ENCODE results near the gene CXCL17.

DNA sequence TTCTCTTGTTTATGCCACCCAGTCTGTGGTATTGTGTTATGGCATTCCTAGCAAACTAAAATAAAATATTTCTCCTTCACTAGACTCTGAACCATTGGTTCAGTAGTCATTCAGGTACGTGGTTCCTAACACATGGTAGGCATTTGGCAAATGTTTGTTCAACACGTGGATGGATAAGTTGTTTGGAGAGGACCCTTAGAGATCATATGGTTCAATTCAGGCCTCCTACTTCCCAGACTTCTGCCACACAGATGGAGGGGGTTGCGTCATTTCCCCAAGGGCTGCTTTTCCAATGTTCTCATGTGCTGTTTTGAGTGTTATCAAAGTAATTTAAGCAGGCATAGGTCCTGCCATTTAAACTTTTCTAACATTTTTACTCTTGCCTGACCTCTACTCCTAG, 6.7 kb downstream of the CXCL17 start:
- TF ChIP-seq, protein P1, sequence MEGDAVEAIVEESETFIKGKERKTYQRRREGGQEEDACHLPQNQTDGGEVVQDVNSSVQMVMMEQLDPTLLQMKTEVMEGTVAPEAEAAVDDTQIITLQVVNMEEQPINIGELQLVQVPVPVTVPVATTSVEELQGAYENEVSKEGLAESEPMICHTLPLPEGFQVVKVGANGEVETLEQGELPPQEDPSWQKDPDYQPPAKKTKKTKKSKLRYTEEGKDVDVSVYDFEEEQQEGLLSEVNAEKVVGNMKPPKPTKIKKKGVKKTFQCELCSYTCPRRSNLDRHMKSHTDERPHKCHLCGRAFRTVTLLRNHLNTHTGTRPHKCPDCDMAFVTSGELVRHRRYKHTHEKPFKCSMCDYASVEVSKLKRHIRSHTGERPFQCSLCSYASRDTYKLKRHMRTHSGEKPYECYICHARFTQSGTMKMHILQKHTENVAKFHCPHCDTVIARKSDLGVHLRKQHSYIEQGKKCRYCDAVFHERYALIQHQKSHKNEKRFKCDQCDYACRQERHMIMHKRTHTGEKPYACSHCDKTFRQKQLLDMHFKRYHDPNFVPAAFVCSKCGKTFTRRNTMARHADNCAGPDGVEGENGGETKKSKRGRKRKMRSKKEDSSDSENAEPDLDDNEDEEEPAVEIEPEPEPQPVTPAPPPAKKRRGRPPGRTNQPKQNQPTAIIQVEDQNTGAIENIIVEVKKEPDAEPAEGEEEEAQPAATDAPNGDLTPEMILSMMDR (IDR thresholded peaks at IDR 0.05 in 2 of 3, conservative IDR thresholded peaks at IDR 0.05 in 1 of 3; ENCODE audit: borderline replicate concordance in 1 of 3, insufficient read depth in 1 of 3, low read depth in 2 of 3, low read length in 2 of 3): no peak
- TF ChIP-seq, protein P2, sequence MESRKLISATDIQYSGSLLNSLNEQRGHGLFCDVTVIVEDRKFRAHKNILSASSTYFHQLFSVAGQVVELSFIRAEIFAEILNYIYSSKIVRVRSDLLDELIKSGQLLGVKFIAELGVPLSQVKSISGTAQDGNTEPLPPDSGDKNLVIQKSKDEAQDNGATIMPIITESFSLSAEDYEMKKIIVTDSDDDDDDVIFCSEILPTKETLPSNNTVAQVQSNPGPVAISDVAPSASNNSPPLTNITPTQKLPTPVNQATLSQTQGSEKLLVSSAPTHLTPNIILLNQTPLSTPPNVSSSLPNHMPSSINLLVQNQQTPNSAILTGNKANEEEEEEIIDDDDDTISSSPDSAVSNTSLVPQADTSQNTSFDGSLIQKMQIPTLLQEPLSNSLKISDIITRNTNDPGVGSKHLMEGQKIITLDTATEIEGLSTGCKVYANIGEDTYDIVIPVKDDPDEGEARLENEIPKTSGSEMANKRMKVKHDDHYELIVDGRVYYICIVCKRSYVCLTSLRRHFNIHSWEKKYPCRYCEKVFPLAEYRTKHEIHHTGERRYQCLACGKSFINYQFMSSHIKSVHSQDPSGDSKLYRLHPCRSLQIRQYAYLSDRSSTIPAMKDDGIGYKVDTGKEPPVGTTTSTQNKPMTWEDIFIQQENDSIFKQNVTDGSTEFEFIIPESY (IDR thresholded peaks at IDR 0.05; ENCODE audit: extremely low read depth, insufficient replicate concordance, low read length): no peak
- no peak for TF ChIP-seq POLR2AphosphoS5 (IDR thresholded peaks at IDR 0.05; ENCODE audit: low read depth, low read length)
- TF ChIP-seq EZH2 (IDR thresholded peaks at IDR 0.05): no peak
- no peak for TF ChIP-seq POLR2A (IDR thresholded peaks at IDR 0.05; ENCODE audit: borderline replicate concordance, extremely low read depth, insufficient read depth, insufficient read length)
- TF ChIP-seq SRF (IDR thresholded peaks at IDR 0.05; ENCODE audit: low read depth): no peak
- no peak for TF ChIP-seq ELF1 (IDR thresholded peaks at IDR 0.05; ENCODE audit: borderline replicate concordance, low read depth)
- TF ChIP-seq, protein P3, sequence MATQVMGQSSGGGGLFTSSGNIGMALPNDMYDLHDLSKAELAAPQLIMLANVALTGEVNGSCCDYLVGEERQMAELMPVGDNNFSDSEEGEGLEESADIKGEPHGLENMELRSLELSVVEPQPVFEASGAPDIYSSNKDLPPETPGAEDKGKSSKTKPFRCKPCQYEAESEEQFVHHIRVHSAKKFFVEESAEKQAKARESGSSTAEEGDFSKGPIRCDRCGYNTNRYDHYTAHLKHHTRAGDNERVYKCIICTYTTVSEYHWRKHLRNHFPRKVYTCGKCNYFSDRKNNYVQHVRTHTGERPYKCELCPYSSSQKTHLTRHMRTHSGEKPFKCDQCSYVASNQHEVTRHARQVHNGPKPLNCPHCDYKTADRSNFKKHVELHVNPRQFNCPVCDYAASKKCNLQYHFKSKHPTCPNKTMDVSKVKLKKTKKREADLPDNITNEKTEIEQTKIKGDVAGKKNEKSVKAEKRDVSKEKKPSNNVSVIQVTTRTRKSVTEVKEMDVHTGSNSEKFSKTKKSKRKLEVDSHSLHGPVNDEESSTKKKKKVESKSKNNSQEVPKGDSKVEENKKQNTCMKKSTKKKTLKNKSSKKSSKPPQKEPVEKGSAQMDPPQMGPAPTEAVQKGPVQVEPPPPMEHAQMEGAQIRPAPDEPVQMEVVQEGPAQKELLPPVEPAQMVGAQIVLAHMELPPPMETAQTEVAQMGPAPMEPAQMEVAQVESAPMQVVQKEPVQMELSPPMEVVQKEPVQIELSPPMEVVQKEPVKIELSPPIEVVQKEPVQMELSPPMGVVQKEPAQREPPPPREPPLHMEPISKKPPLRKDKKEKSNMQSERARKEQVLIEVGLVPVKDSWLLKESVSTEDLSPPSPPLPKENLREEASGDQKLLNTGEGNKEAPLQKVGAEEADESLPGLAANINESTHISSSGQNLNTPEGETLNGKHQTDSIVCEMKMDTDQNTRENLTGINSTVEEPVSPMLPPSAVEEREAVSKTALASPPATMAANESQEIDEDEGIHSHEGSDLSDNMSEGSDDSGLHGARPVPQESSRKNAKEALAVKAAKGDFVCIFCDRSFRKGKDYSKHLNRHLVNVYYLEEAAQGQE (IDR thresholded peaks at IDR 0.05; ENCODE audit: low read depth): no peak
- TF ChIP-seq CEBPB (IDR thresholded peaks at IDR 0.05; ENCODE audit: low read depth): no peak
- TF ChIP-seq EGR1 (IDR thresholded peaks at IDR 0.05; ENCODE audit: low read depth): no peak
- TF ChIP-seq CBX3 (IDR thresholded peaks at IDR 0.05; ENCODE audit: low read depth): no peak

Measured in HCT116 (cell line).